Right lobe of liver (tissue), 6 donors: ENCODE measurements around the gene TOMM70. TPM values are rescaled to one million over a fixed set of nuclear protein-coding genes. Genes with fewer than 3 reads are reported as not detected.
A peak's percentile ranks its signal among the peaks of the same experiment; 100 is the strongest.

Source experiments
- ATAC-seq, 4 donors: fragments of 200-7000 bp; cut with Tn5 transposase; one replicate each; pipeline ENCODE4 v1.9.1; 2020; ENCODE audit warnings: mild to moderate bottlenecking in 4 of 4, moderate library complexity in 4 of 4
- DNase-seq, 3 donors: peaks; one replicate each; pipeline ENCODE4 v3.0.0-alpha.2; 2020
- H3K27ac ChIP-seq, 3 donors: fragments of 200-600 bp; one replicate each; pipeline ENCODE4 v1.8.0; 2022
- H3K27me3 ChIP-seq, 2 donors: fragments of 200-600 bp; one replicate each; pipeline ENCODE4 v1.8.0; 2022
- H3K36me3 ChIP-seq, 4 donors: fragments of 200-600 bp; sonication (generic) in 1 of 4; one replicate each; pipeline versions ENCODE4 v1.5.1 to v1.8.0; 2017 to 2022; ENCODE audit warnings: control low read depth in 1 of 4
- H3K4me1 ChIP-seq, 4 donors: fragments of 200-600 bp; sonication (generic) in 1 of 4; one replicate each; pipeline versions ENCODE4 v1.5.1 to v1.8.0; 2017 to 2022; ENCODE audit warnings: control low read depth in 1 of 4
- H3K4me3 ChIP-seq, 3 donors: fragments of 200-600 bp; one replicate each; pipeline ENCODE4 v1.8.0; 2022
- H3K9me3 ChIP-seq, 4 donors: fragments of 200-600 bp; sonication (generic) in 1 of 4; one replicate each; pipeline versions ENCODE4 v1.5.1 to v1.8.0; 2017 to 2022; ENCODE audit warnings: control low read depth in 1 of 4
- CTCF ChIP-seq, 4 donors: fragments of 200-600 bp in 3 of 4; fragments of 450-650 bp in 1 of 4; IDR thresholded peaks; one replicate each; pipeline versions ENCODE4 v1.5.1 to v1.8.0; 2016 to 2022; ENCODE audit warnings: antibody characterized with exemption in 4 of 4, mild to moderate bottlenecking in 2 of 4
- POLR2A ChIP-seq: fragments of 450-650 bp; IDR thresholded peaks from one replicate; pipeline ENCODE4 v1.6.1; 2017; ENCODE audit warnings: antibody characterized with exemption, mild to moderate bottlenecking
- WGBS: methylation state at CpG from one replicate; pipeline ENCODE4 v1.1.6; 2018; ENCODE audit warnings: low coverage, low lambda C conversion rate; ENCODE audit not compliant: insufficient coverage; ENCODE audit errors: missing lambda C conversion rate; 5-methylcytosine and 5-hydroxymethylcytosine counted together
- intact Hi-C, 2 donors: fragments of 100-400 bp; cut with DNase I; formaldehyde crosslinking; loops; one replicate each; pipeline versions ENCODE4 v1.11.2 to v1.14.1; 2022
- total RNA-seq, 6 experiments: library from RNA; depleted of rRNA in 2 of 6; stranded (reverse); fragments of >200 nt in 2 of 6; fragmentation: NEBNext Ultra II Directional in 3 of 6; extraction: Animal tissue kit (Norgen Biotek cat#: 25700) in 3 of 6; gene quantifications; one replicate each; pipeline versions ENCODE4 v1.1.0 to v1.2.4, GENCODE V29; 2016 to 2023
- donor health status: DM: no; HTN: yes; CAD: no.
- donor health status: DM: no; HTN: no; CAD: no.
- donor health status: DM: no; HTN: no; CAD: no.
- donor health status: DM: no; HTN: yes; CAD: no.
- donor health status: DM: no; HTN: yes; CAD: no.

Gene TOMM70
- total RNA-seq, 6 experiments from 2014 or later, result 30.2 to 44.9 (median 39.6) TPM

DNA sequence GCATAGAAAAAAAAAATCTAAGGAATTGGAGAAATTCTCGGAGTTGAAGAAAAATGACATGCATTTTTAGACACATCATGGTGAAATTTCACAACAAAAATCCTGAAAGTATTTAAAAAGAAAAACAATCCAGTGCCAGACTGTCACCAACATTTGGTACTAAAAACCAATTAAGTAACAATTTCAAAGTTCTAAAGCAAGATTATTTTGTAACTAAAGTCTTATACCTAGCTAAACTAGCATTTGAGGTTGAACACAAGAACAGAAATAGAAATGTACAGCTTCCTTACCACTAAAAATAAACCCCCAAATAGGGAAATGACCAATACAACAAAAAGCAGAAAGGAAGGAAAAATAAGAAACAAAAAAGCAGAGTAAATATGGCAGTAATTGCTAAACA is 11.9 kb downstream of the TOMM70 start:
- Histone ChIP-seq H3K36me3 (peaks cover 0 to 18% (median 6%) of the 10 kb centered on the region in 4 donors), H3K4me3 (no peak overlapping the region), H3K27me3 (no peaks in the 10 kb centered on the region), H3K27ac (no peak overlapping the region), H3K4me1 (peaks cover 0 to 33% (median 7%) of the 10 kb centered on the region in 4 donors), H3K9me3 (peaks cover 0 to 7% (median 3%) of the 10 kb centered on the region in 4 donors)
- intact Hi-C loops, result no loop called here
- TF ChIP-seq CTCF (IDR thresholded peaks at IDR 0.05), result no peak
- no peak for TF ChIP-seq POLR2A
- WGBS, result 100% methylated on average over 1 of the region's 1 CpG
- no peak for ATAC-seq
- DNase-seq, result no peak

DNA sequence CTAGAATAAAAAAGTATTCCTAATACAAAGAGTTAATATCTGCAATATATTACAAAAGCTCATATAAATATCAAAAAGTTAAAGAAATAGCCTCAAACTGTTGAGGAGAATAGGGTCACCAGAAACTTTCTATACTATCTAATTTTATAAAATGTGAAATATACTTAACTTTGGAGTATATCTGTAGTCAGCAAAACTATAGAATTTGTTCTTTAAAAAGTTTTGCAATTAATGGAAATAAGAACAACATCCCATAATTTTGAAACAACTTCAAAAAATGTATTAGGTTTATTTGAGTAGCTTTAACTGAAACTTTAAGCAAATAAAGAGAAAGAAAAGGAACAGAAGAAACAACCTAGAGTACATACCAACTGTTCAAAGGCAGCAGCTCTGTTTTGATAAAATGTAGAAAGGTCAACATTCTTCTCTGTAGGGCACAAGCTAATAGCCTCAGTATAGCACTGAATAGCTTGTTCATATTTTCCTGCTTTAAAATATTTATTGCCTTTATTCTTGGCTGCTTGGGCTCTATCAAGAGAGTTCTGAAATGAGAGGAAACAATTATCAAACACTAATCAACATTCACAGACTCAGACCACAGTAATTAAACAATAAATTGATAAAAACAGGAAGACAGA is 14.3 kb downstream of the TOMM70 start:
- ATAC-seq, result peak; percentile 71 to 83 (median 76)
- intact Hi-C loops, result no loop called here

GRCh38 chr3:100384733-100385525 is 16.0 kb downstream of the TOMM70 start:
- Histone ChIP-seq H3K4me3 (no peak overlapping the region), H3K27me3 (no peaks in the 10 kb centered on the region), H3K4me1 (peaks cover 0 to 19% (median 7%) of the 10 kb centered on the region in 4 donors), H3K36me3 (peaks cover 0 to 55% (median 19%) of the 10 kb centered on the region in 4 donors), H3K9me3 (peaks cover 0 to 7% (median 3%) of the 10 kb centered on the region in 4 donors), H3K27ac (no peak overlapping the region)
- intact Hi-C loops, result no loop called here
- no peak for DNase-seq
- no peak for ATAC-seq
- WGBS, result over 99% methylated on average over 8 of the region's 8 CpGs
- TF ChIP-seq CTCF (IDR thresholded peaks at IDR 0.05) (no peak), POLR2A (no peak)

More for the DNA sequence above, 14.3 kb downstream of the TOMM70 start:
- H3K9me3 ChIP-seq, result peaks cover 0 to 7% (median 3%) of the 10 kb centered on the region in 4 donors
- TF ChIP-seq CTCF (IDR thresholded peaks at IDR 0.05) (no peak), POLR2A (no peak)
- no peaks in the 10 kb centered on the region for H3K27me3 ChIP-seq
- no peak for DNase-seq
- peak overlapping the region in 1 of 3 donors; percentile 7 for H3K27ac ChIP-seq
- H3K4me3 ChIP-seq, result no peak overlapping the region
- H3K36me3 ChIP-seq, result peaks cover 0 to 41% (median 12%) of the 10 kb centered on the region in 4 donors
- H3K4me1 ChIP-seq, result peaks cover 0 to 24% (median 7%) of the 10 kb centered on the region in 4 donors

GRCh38 chr3:100376301-100376700 is 24.6 kb downstream of the TOMM70 start:
- WGBS, result 94% methylated on average over 4 of the region's 4 CpGs

More at GRCh38 chr3:100376301-100376700, 24.6 kb downstream of the TOMM70 start:
- Histone ChIP-seq H3K36me3 (peaks cover 5 to 57% (median 21%) of the 10 kb centered on the region in 4 donors), H3K4me3 (no peak overlapping the region), H3K27ac (no peak overlapping the region), H3K27me3 (no peaks in the 10 kb centered on the region), H3K4me1 (peaks cover 0 to 22% (median 4%) of the 10 kb centered on the region in 4 donors), H3K9me3 (no peaks in the 10 kb centered on the region)
- ATAC-seq (no peak), DNase-seq (no peak)
- intact Hi-C loops, result no loop called here
- TF ChIP-seq POLR2A, result no peak
- no peak for TF ChIP-seq CTCF (IDR thresholded peaks at IDR 0.05)
